Epithelial cell of esophagus (primary cell): ENCODE measurements around the gene C2CD4B.

Source experiments
- DNase-seq: peaks from one replicate; pipeline ENCODE4 v3.0.0; 2010; ENCODE audit warnings: low read depth
- H3K4me3 ChIP-seq: 2 replicates; pipeline ENCODE4 v1.5.1; 2011; ENCODE audit warnings: mild to moderate bottlenecking, low read length, control low read depth
- CTCF ChIP-seq: IDR thresholded peaks from 2 replicates; pipeline ENCODE4 v1.5.1; 2011; ENCODE audit warnings: low read depth, mild to moderate bottlenecking, low read length, control low read depth, inconsistent platforms; ENCODE audit not compliant: insufficient read depth; ENCODE audit errors: missing control alignments

Gene C2CD4B

GRCh38 chr15:62163397-62164013 is 1.6 kb downstream of the C2CD4B start:
- no peak for DNase-seq
- no peak overlapping the region for H3K4me3 ChIP-seq
- TF ChIP-seq CTCF, result no peak

- no peak for DNase-seq
- TF ChIP-seq CTCF, result no peak
- no peak overlapping the region for H3K4me3 ChIP-seq
Observed at GRCh38 chr15:62153228-62153627, 11.9 kb downstream of the C2CD4B start.

GRCh38 chr15:62150445-62150844 is 14.6 kb downstream of the C2CD4B start:
- no peak for DNase-seq
- TF ChIP-seq CTCF, result no peak
- no peak overlapping the region for H3K4me3 ChIP-seq

GRCh38 chr15:62149729-62150128 is 15.4 kb downstream of the C2CD4B start:
- H3K4me3 ChIP-seq, result no peak overlapping the region
- no peak for TF ChIP-seq CTCF
- DNase-seq, result no peak

GRCh38 chr15:62147551-62147950 is 17.5 kb downstream of the C2CD4B start:
- no peak overlapping the region for H3K4me3 ChIP-seq
- no peak for TF ChIP-seq CTCF
- DNase-seq, result no peak

- no peak for TF ChIP-seq CTCF
- no peak for DNase-seq
- H3K4me3 ChIP-seq, result no peak overlapping the region
Observed at GRCh38 chr15:62147149-62147548, 17.9 kb downstream of the C2CD4B start.

- peak; percentile 50 for DNase-seq
- no peak for TF ChIP-seq CTCF
- H3K4me3 ChIP-seq, result no peak overlapping the region
Observed at GRCh38 chr15:62145015-62145735, 19.9 kb downstream of the C2CD4B start.
